Activated T-helper 1 cell treated with anti-CD3 and anti-CD28 coated beads, Interleukin-12 subunit alpha, Interleukin-12 subunit beta, Interleukin-2, Interleukin-4 antibody, amounts not matched to agents 30 ng/mL and 10 ng/mL and 1 ng/mL, durations not matched to agents 14 hours and 24 hours and 36 hours (primary cell): ENCODE results near the gene ZMYM4. TPM values are rescaled to one million over a fixed set of nuclear protein-coding genes. Genes with fewer than 3 reads are reported as not detected.

Experiments
- DNase-seq: peaks from one replicate; pipeline ENCODE4 v3.0.0; 2021; ENCODE audit warnings: low spot score
- H3K27ac Mint-ChIP-seq: one replicate; pipeline ENCODE4 v1.8.0; 2021; ENCODE audit warnings: mild to moderate bottlenecking, mixed read lengths
- H3K27me3 Mint-ChIP-seq: one replicate; pipeline ENCODE4 v1.8.0; 2022; ENCODE audit warnings: mild to moderate bottlenecking, moderate library complexity, mixed read lengths; ENCODE audit not compliant: insufficient read depth
- H3K36me3 Mint-ChIP-seq: one replicate; pipeline ENCODE4 v1.8.0; 2021; ENCODE audit warnings: low read depth, mixed read lengths
- H3K4me1 Mint-ChIP-seq: one replicate; pipeline ENCODE4 v1.8.0; 2021; ENCODE audit warnings: low read depth, mixed read lengths
- H3K4me3 Mint-ChIP-seq: one replicate; pipeline ENCODE4 v1.8.0; 2021; ENCODE audit warnings: mild to moderate bottlenecking, moderate library complexity, mixed read lengths
- H3K9me3 Mint-ChIP-seq: one replicate; pipeline ENCODE4 v1.8.0; 2021; ENCODE audit warnings: mixed read lengths
- intact Hi-C: fragments of 100-400 bp; cut with micrococcal nuclease; formaldehyde crosslinking; loops from one replicate; pipeline ENCODE4 v1.15.1; 2024
- total RNA-seq: library from RNA; stranded (reverse); gene quantifications from 2 replicates; pipeline ENCODE4 v1.2.3, GENCODE V29; 2022

Gene ZMYM4
- total RNA-seq, 1 donor from 2014 or later = 25.1 TPM

DNA sequence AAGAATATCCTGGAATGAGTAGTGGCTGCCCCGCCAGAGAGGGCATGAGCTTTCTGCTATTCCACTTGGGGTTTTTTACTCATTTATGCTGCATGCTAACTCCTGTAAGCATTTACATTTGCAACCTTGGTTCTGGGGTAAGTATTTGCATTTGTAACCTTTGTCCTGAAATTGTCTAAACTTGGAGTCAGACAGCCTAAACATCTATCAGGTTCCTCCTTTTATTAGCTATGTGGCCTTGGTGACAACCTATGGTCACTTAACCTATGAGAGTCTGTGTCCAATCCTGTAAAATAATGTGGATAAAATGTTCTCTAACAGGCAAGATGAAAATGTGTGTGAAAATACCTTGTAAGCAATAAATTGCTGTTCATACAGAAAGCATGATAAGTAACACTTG, 8.9 kb upstream of the ZMYM4 start:
- intact Hi-C loops = no loop called here
- Mint-ChIP-seq H3K27me3 (peaks cover 13% of the 10 kb centered on the region), H3K36me3 (no peaks in the 10 kb centered on the region), H3K27ac (no peak overlapping the region), H3K4me3 (no peak overlapping the region), H3K4me1 (peaks cover 1% of the 10 kb centered on the region), H3K9me3 (no peaks in the 10 kb centered on the region)
- no peak for DNase-seq

- H3K27ac Mint-ChIP-seq = no peak overlapping the region
- peaks cover 8% of the 10 kb centered on the region for H3K27me3 Mint-ChIP-seq
- H3K4me1 Mint-ChIP-seq = peaks cover 12% of the 10 kb centered on the region
- H3K36me3 Mint-ChIP-seq = no peaks in the 10 kb centered on the region
- no peak overlapping the region for H3K4me3 Mint-ChIP-seq
- no peak for DNase-seq
- H3K9me3 Mint-ChIP-seq = no peaks in the 10 kb centered on the region
- intact Hi-C loops = no loop called here
Observed at GRCh38 chr1:35261412-35262120, 6.9 kb upstream of the ZMYM4 start.

DNA sequence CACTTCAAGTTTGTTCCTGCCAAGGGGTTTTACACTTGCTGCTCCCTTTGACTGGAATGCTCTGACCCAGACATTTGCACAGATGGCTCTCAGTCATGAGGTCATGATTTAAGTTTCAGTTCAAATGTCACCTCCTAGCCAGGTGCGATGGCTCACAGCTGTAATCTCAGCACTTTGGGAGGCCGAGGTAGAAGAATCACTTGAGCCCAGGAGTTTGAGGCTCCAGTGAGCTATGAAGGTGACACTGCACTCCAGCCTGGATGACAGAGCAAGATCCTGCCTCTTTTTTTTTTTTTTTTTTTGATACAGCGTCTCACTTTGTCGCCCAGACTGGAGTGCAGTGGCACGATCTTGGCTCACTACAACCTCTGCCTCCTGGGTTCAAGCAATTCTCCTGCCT, 4.5 kb upstream of the ZMYM4 start:
- Mint-ChIP-seq H3K9me3 (peaks cover 4% of the 10 kb centered on the region), H3K36me3 (peaks cover 4% of the 10 kb centered on the region), H3K27ac (no peak overlapping the region), H3K4me3 (no peak overlapping the region), H3K4me1 (peaks cover 22% of the 10 kb centered on the region), H3K27me3 (peaks cover 7% of the 10 kb centered on the region)
- no peak for DNase-seq
- intact Hi-C loops = no loop called here

GRCh38 chr1:35264871-35265270, 3.6 kb upstream of the ZMYM4 start:
- no peak overlapping the region for H3K27ac Mint-ChIP-seq

GRCh38 chr1:35266306-35266705, 2.2 kb upstream of the ZMYM4 start:
- Mint-ChIP-seq H3K27ac (no peak overlapping the region), H3K9me3 (peaks cover 4% of the 10 kb centered on the region), H3K27me3 (peaks cover 4% of the 10 kb centered on the region), H3K4me1 (peaks cover 38% of the 10 kb centered on the region), H3K4me3 (no peak overlapping the region), H3K36me3 (peaks cover 7% of the 10 kb centered on the region)
- intact Hi-C loops = loop anchor here (5.0 kb wide), 1 partner anchor 666 kb away; the partner anchor contains the start of gene AGO3
- DNase-seq = no peak

More at GRCh38 chr1:35264871-35265270, 3.6 kb upstream of the ZMYM4 start:
- no peak for DNase-seq
- intact Hi-C loops = loop anchor here (5.0 kb wide), 1 partner anchor 667 kb away; the partner anchor contains the start of gene AGO3
- H3K4me3 Mint-ChIP-seq = no peak overlapping the region
- peaks cover 4% of the 10 kb centered on the region for H3K27me3 Mint-ChIP-seq
- peaks cover 4% of the 10 kb centered on the region for H3K36me3 Mint-ChIP-seq
- peaks cover 4% of the 10 kb centered on the region for H3K9me3 Mint-ChIP-seq
- peaks cover 28% of the 10 kb centered on the region for H3K4me1 Mint-ChIP-seq

- no peak for DNase-seq
- intact Hi-C loops = loop anchor here (2.0 to 5.0 kb wide), 3 partner anchors 373 to 663 kb away; partner anchors contain the start of genes AGO3 and SMIM12
- peaks cover 38% of the 10 kb centered on the region for H3K4me1 Mint-ChIP-seq
- peaks cover 11% of the 10 kb centered on the region for H3K36me3 Mint-ChIP-seq
- H3K27ac Mint-ChIP-seq = peak overlapping the region; percentile 78
- peaks cover 4% of the 10 kb centered on the region for H3K9me3 Mint-ChIP-seq
- H3K4me3 Mint-ChIP-seq = peak overlapping the region; percentile 85
- no peaks in the 10 kb centered on the region for H3K27me3 Mint-ChIP-seq
Observed at GRCh38 chr1:35269201-35269988, 886 bp downstream of the ZMYM4 start.

GRCh38 chr1:35269989-35270289, 1.4 kb downstream of the ZMYM4 start:
- Mint-ChIP-seq H3K4me3 (peak overlapping the region; percentile 85), H3K27me3 (no peaks in the 10 kb centered on the region), H3K36me3 (peaks cover 11% of the 10 kb centered on the region), H3K27ac (no peak overlapping the region), H3K9me3 (peaks cover 4% of the 10 kb centered on the region), H3K4me1 (peaks cover 33% of the 10 kb centered on the region)
- no peak for DNase-seq
- intact Hi-C loops = loop anchor here (2.0 to 5.0 kb wide), 3 partner anchors 373 to 662 kb away; partner anchors contain the start of genes AGO3 and SMIM12

- peaks cover 4% of the 10 kb centered on the region for H3K9me3 Mint-ChIP-seq
- no peaks in the 10 kb centered on the region for H3K27me3 Mint-ChIP-seq
- no peak for DNase-seq
- peaks cover 11% of the 10 kb centered on the region for H3K36me3 Mint-ChIP-seq
- H3K4me1 Mint-ChIP-seq = peaks cover 26% of the 10 kb centered on the region
- peak overlapping the region; percentile 62 for H3K4me3 Mint-ChIP-seq
- H3K27ac Mint-ChIP-seq = peak overlapping the region; percentile 64
- intact Hi-C loops = no loop called here
Observed at GRCh38 chr1:35270836-35271235, 2.3 kb downstream of the ZMYM4 start.

GRCh38 chr1:35274197-35274596, 5.7 kb downstream of the ZMYM4 start:
- intact Hi-C loops = no loop called here
- Mint-ChIP-seq H3K36me3 (peaks cover 10% of the 10 kb centered on the region), H3K27me3 (no peaks in the 10 kb centered on the region), H3K9me3 (no peaks in the 10 kb centered on the region), H3K4me3 (no peak overlapping the region), H3K4me1 (peaks cover 16% of the 10 kb centered on the region), H3K27ac (no peak overlapping the region)
- no peak for DNase-seq

- Mint-ChIP-seq H3K9me3 (peaks cover 5% of the 10 kb centered on the region), H3K27ac (no peak overlapping the region), H3K27me3 (no peaks in the 10 kb centered on the region), H3K36me3 (peaks cover 20% of the 10 kb centered on the region), H3K4me3 (no peak overlapping the region), H3K4me1 (peaks cover 14% of the 10 kb centered on the region)
- intact Hi-C loops = no loop called here
- DNase-seq = no peak
Observed at GRCh38 chr1:35278886-35279554, 10.5 kb downstream of the ZMYM4 start.

GRCh38 chr1:35279555-35279904, 11.0 kb downstream of the ZMYM4 start:
- intact Hi-C loops = no loop called here
- H3K27ac Mint-ChIP-seq = no peak overlapping the region
- H3K9me3 Mint-ChIP-seq = peaks cover 5% of the 10 kb centered on the region
- peaks cover 14% of the 10 kb centered on the region for H3K4me1 Mint-ChIP-seq
- peaks cover 20% of the 10 kb centered on the region for H3K36me3 Mint-ChIP-seq
- no peak for DNase-seq
- no peak overlapping the region for H3K4me3 Mint-ChIP-seq
- H3K27me3 Mint-ChIP-seq = no peaks in the 10 kb centered on the region

DNA sequence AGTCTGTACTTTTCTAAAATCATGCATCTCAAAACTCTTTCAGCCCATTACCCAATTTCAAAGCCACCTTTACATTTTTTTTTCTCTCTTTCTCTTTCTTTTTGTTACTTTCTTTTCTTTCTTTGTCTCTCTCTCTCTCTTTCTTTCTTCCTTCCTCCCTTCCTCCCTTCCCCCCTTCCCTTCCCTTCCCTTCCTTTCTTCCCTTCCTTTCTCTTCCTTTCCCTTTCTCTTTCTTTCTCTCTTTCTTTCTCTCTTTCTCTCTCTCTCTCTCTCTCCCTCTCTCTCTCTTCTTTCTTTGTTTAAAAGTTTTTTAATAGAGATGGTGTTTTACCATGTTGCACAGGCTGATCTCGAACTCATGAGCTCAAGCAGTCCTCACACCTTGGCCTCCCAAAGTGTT, 11.5 kb downstream of the ZMYM4 start:
- H3K27ac Mint-ChIP-seq = no peak overlapping the region

DNA sequence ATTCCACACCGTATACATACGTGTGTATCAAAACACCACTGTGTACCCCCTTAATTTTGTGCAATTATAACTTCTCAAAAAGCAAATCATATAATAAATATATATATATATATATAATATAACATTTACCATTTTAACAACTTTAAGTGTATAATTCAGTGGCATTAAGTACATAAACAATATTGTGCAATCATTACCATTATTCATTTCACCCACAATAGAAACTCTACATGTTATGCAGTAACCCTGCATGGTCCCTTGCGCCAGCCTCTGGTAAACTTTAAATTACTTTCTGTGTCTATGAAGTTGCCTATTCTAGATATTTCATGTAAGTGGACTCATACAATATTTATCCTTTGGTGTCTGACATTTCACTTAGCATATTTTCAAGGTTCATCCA, 13.1 kb downstream of the ZMYM4 start:
- DNase-seq = no peak
- H3K27me3 Mint-ChIP-seq = no peaks in the 10 kb centered on the region
- intact Hi-C loops = no loop called here
- H3K4me1 Mint-ChIP-seq = peaks cover 24% of the 10 kb centered on the region
- H3K9me3 Mint-ChIP-seq = peaks cover 11% of the 10 kb centered on the region
- no peak overlapping the region for H3K27ac Mint-ChIP-seq
- peaks cover 20% of the 10 kb centered on the region for H3K36me3 Mint-ChIP-seq
- no peak overlapping the region for H3K4me3 Mint-ChIP-seq

More for the DNA sequence above, 11.5 kb downstream of the ZMYM4 start:
- intact Hi-C loops = no loop called here
- no peak for DNase-seq
- H3K9me3 Mint-ChIP-seq = peaks cover 9% of the 10 kb centered on the region
- H3K4me1 Mint-ChIP-seq = peaks cover 14% of the 10 kb centered on the region
- peaks cover 20% of the 10 kb centered on the region for H3K36me3 Mint-ChIP-seq
- no peak overlapping the region for H3K4me3 Mint-ChIP-seq
- no peaks in the 10 kb centered on the region for H3K27me3 Mint-ChIP-seq
